NCI-H2227 (cell line): ENCODE measurements around the gene SLC31A2.
"Not testable (repeated sequence)": the region's sequence is repeated elsewhere in the genome, so short reads cannot be mapped to it uniquely, and the experiment has no call there.

Experiments used
- DNase-seq: peaks from one replicate; lab custom pipeline; 2025; ENCODE audit not compliant: unreplicated experiment; lab: John Stamatoyannopoulos, UW

The SLC31A2 gene

GRCh38 chr9:113150670-113151611, at the start of gene SLC31A2:
Gene SLC31A2 (plus strand): TSS chr9:113151007. CDS start chr9:113151075, 68 bp downstream.
- DNase-seq: peak; percentile 87

GRCh38 chr9:113105345-113105744, 45.5 kb upstream of the SLC31A2 start:
- DNase-seq: not testable (repeated sequence)

GRCh38 chr9:113111065-113111951, 39.5 kb upstream of the SLC31A2 start:
- DNase-seq: not testable (repeated sequence)

- not testable (repeated sequence) for DNase-seq
These were observed 37.9 kb upstream of the SLC31A2 start for GRCh38 chr9:113112706-113113510.

- DNase-seq: not testable (repeated sequence)
These were observed 32.0 kb upstream of the SLC31A2 start for GRCh38 chr9:113118829-113119228.

- no peak for DNase-seq
These were observed 25.3 kb upstream of the SLC31A2 start for GRCh38 chr9:113125386-113126035.

- DNase-seq: no peak
These were observed 21.3 kb upstream of the SLC31A2 start for GRCh38 chr9:113129466-113129865.

- no peak for DNase-seq
These were observed 20.9 kb upstream of the SLC31A2 start for GRCh38 chr9:113129884-113130283.

- DNase-seq: no peak
These were observed 19.1 kb upstream of the SLC31A2 start for GRCh38 chr9:113131689-113132151.

GRCh38 chr9:113137196-113138168, 13.3 kb upstream of the SLC31A2 start:
- no peak for DNase-seq

GRCh38 chr9:113138760-113139159, 12.0 kb upstream of the SLC31A2 start:
- DNase-seq: no peak

- DNase-seq: no peak
These were observed 11.5 kb upstream of the SLC31A2 start for GRCh38 chr9:113139225-113139829.

- no peak for DNase-seq
These were observed 10.9 kb upstream of the SLC31A2 start for GRCh38 chr9:113139953-113140352.

GRCh38 chr9:113140896-113141295, 9.9 kb upstream of the SLC31A2 start:
- DNase-seq: not testable (repeated sequence)

GRCh38 chr9:113143432-113144227, 7.2 kb upstream of the SLC31A2 start:
- DNase-seq: no peak

- DNase-seq: no peak
These were observed 2.5 kb upstream of the SLC31A2 start for GRCh38 chr9:113148372-113148705.

- no peak for DNase-seq
These were observed 1.9 kb upstream of the SLC31A2 start for GRCh38 chr9:113148781-113149510.
